ENCODE measurements around the gene BCL2L12.

Gene BCL2L12

GRCh38 chr19:49710372-49710951 is 44.7 kb downstream of the BCL2L12 start:
- H3K36me3 ChIP-seq (ENCODE audit: insufficient read depth, low read length), result no peaks in the 10 kb centered on the region
- H3K4me2 ChIP-seq (ENCODE audit: insufficient read depth, low read length), result no peak overlapping the region
- H3K4me1 ChIP-seq (ENCODE audit: insufficient read depth, low read length), result no peaks in the 10 kb centered on the region
- no peak overlapping the region for H3K27ac ChIP-seq (ENCODE audit: low read length)
- ATAC-seq (ENCODE audit: insufficient read depth, low read depth) (no peak), DNase-seq (no peak)
- H3K9ac ChIP-seq (ENCODE audit: low read depth, low read length), result no peak overlapping the region
- no peak overlapping the region for H2AFZ ChIP-seq (ENCODE audit: low read depth, low read length)
- no peak overlapping the region for H3K4me3 ChIP-seq (ENCODE audit: low read depth in 1 of 2, low read length in 2 of 2)
- H4K20me1 ChIP-seq (ENCODE audit: insufficient read depth, low read length), result no peaks in the 10 kb centered on the region
- no peaks in the 10 kb centered on the region for H3K9me3 ChIP-seq (ENCODE audit: insufficient read depth, low read length, severe bottlenecking)
- no peaks in the 10 kb centered on the region for H3K79me2 ChIP-seq (ENCODE audit: insufficient read depth, low read length)
- H3K27me3 ChIP-seq (ENCODE audit: insufficient read depth, low read length, poor library complexity), result no peaks in the 10 kb centered on the region
- no peak for TF ChIP-seq EZH2 (IDR thresholded peaks at IDR 0.05; ENCODE audit: borderline replicate concordance, low read depth, low read length, severe bottlenecking)
- TF ChIP-seq, protein P1, sequence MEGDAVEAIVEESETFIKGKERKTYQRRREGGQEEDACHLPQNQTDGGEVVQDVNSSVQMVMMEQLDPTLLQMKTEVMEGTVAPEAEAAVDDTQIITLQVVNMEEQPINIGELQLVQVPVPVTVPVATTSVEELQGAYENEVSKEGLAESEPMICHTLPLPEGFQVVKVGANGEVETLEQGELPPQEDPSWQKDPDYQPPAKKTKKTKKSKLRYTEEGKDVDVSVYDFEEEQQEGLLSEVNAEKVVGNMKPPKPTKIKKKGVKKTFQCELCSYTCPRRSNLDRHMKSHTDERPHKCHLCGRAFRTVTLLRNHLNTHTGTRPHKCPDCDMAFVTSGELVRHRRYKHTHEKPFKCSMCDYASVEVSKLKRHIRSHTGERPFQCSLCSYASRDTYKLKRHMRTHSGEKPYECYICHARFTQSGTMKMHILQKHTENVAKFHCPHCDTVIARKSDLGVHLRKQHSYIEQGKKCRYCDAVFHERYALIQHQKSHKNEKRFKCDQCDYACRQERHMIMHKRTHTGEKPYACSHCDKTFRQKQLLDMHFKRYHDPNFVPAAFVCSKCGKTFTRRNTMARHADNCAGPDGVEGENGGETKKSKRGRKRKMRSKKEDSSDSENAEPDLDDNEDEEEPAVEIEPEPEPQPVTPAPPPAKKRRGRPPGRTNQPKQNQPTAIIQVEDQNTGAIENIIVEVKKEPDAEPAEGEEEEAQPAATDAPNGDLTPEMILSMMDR (IDR thresholded peaks at IDR 0.05; ENCODE audit: borderline replicate concordance, extremely low read depth, low read length, poor library complexity, severe bottlenecking), result no peak

GRCh38 chr19:49712397-49712859 is 46.7 kb downstream of the BCL2L12 start:
- H3K4me1 ChIP-seq (ENCODE audit: insufficient read depth, low read length), result peaks cover 1% of the 10 kb centered on the region; the same call in 1 of the 2 replicates
- no peaks in the 10 kb centered on the region for H4K20me1 ChIP-seq (ENCODE audit: insufficient read depth, low read length)
- no peak for TF ChIP-seq EZH2 (IDR thresholded peaks at IDR 0.05; ENCODE audit: borderline replicate concordance, low read depth, low read length, severe bottlenecking)
- TF ChIP-seq, protein P1 (IDR thresholded peaks at IDR 0.05; ENCODE audit: borderline replicate concordance, extremely low read depth, low read length, poor library complexity, severe bottlenecking), result no peak
- no peak for DNase-seq
- no peaks in the 10 kb centered on the region for H3K9me3 ChIP-seq (ENCODE audit: insufficient read depth, low read length, severe bottlenecking)
- H3K27ac ChIP-seq (ENCODE audit: low read length), result no peak overlapping the region
- ATAC-seq (ENCODE audit: insufficient read depth, low read depth), result no peak
- H3K36me3 ChIP-seq (ENCODE audit: insufficient read depth, low read length), result no peaks in the 10 kb centered on the region
- H3K27me3 ChIP-seq (ENCODE audit: insufficient read depth, low read length, poor library complexity), result no peaks in the 10 kb centered on the region
- H2AFZ ChIP-seq (ENCODE audit: low read depth, low read length), result no peak overlapping the region
- H3K9ac ChIP-seq (ENCODE audit: low read depth, low read length), result no peak overlapping the region
- no peak overlapping the region for H3K4me2 ChIP-seq (ENCODE audit: insufficient read depth, low read length)
- no peaks in the 10 kb centered on the region for H3K79me2 ChIP-seq (ENCODE audit: insufficient read depth, low read length)
- H3K4me3 ChIP-seq (ENCODE audit: low read depth in 1 of 2, low read length in 2 of 2), result no peak overlapping the region

- no peak for DNase-seq
- Histone ChIP-seq H3K4me3 (ENCODE audit: low read depth in 1 of 2, low read length in 2 of 2) (no peak overlapping the region), H3K4me2 (ENCODE audit: insufficient read depth, low read length) (no peak overlapping the region)
These were observed 47.6 kb downstream of the BCL2L12 start for GRCh38 chr19:49713236-49713845.

More at GRCh38 chr19:49713236-49713845, 47.6 kb downstream of the BCL2L12 start:
- Histone ChIP-seq H3K4me1 (ENCODE audit: insufficient read depth, low read length) (peaks cover 6% of the 10 kb centered on the region; the same call in 1 of the 2 replicates), H3K36me3 (ENCODE audit: insufficient read depth, low read length) (no peaks in the 10 kb centered on the region), H3K79me2 (ENCODE audit: insufficient read depth, low read length) (no peaks in the 10 kb centered on the region), H3K27me3 (ENCODE audit: insufficient read depth, low read length, poor library complexity) (no peaks in the 10 kb centered on the region), H3K27ac (ENCODE audit: low read length) (no peak overlapping the region), H2AFZ (ENCODE audit: low read depth, low read length) (no peak overlapping the region), H3K9me3 (ENCODE audit: insufficient read depth, low read length, severe bottlenecking) (no peaks in the 10 kb centered on the region), H4K20me1 (ENCODE audit: insufficient read depth, low read length) (no peaks in the 10 kb centered on the region), H3K9ac (ENCODE audit: low read depth, low read length) (no peak overlapping the region)
- no peak for ATAC-seq (ENCODE audit: insufficient read depth, low read depth)
- no peak for TF ChIP-seq EZH2 (IDR thresholded peaks at IDR 0.05; ENCODE audit: borderline replicate concordance, low read depth, low read length, severe bottlenecking)
- TF ChIP-seq, protein P1 (IDR thresholded peaks at IDR 0.05; ENCODE audit: borderline replicate concordance, extremely low read depth, low read length, poor library complexity, severe bottlenecking), result no peak

Measured in DND-41 (cell line).